NCI-H526 treated with DMSO at 0.1 percent for 48 hours (cell line): Measurements from ENCODE around the gene TMEFF1.
A peak's percentile ranks its signal among the peaks of the same experiment; 100 is the strongest.

Experiments used
- DNase-seq: peaks from one replicate; lab custom pipeline; 2025; lab: John Stamatoyannopoulos, UW

The TMEFF1 gene

GRCh38 chr9:100577776-100578448 lies 105.0 kb downstream of the TMEFF1 start, which contains the start of gene CAVIN4:
CAVIN4 (plus strand) TSS chr9:100578079; CDS start chr9:100578144, 65 bp downstream.
- no peak for DNase-seq

DNA sequence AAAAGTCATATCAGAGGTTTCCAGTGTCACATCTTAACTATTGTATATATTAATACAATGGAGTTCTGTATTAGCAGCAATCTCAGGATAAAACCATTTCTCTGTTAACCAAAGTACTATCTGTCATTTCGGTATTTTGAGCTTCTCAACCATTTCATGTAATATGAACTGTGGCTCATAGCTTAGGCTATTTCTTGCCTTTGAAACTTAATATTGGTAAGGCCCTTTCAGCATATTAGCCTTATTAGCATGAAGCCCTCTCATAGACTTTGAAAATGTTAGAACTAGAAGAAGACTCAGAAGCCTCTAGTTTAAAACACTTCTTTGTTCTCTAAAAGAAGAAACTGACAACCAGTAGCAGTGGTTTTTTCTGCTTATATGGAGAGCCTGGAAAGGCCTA lies 105.7 kb downstream of the TMEFF1 start:
- no peak for DNase-seq

DNA sequence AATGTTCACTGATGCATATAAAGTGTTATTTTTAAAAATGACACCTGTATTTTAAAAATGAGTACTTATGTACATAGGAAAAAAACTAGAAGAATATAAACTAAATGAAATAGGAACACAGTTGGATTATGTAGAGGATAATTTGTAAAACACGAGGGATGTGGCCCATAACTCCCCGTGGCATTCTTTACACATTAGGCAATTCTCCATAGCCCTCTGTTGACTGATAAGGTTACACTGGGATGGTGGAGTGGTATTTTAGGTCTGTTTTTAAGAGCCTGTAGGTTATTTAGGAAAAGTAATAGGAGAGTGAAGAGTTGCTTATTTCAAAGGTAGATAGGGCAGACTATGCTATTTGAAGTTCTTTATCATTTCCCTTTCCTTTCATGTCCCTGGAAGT lies 106.7 kb downstream of the TMEFF1 start:
- no peak for DNase-seq

DNA sequence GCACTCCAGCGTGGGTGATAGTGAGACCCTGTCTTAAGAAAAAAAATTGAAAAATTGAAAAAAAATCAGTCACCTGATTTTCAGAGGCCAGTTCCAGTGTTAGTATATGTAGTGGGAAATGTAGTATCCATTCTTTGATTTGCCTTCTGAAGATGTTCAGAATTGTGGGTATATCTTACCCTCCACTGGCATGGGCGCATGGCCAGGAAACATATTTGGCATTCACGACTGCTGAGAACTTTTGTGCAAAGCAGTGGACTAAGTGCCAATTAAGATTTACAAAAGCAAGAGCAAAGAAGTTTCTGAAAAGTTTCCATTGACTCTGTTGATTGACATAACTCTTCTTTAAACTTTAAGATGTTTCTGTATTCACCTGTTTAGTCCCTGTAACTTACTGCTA lies 107.3 kb downstream of the TMEFF1 start:
- no peak for DNase-seq

DNA sequence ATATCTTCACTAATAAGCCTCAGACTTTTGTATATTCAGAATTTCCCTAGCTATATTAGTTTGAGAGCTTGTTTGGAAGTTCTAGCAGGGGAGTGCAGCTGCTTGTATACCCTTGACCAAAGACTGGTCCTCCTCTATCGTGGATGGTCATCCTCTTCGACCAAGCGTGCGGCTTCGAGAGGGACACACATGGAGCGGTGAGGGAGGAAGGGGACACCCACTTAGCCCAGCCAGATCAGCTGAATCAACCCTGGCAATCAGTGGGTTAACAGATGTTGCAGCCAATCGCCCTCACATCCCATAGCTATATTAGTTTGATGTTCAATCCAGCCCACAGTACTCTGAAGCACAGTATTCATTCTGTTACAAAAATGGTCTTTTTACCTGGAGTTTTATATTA lies 108.1 kb downstream of the TMEFF1 start:
- DNase-seq: no peak

- DNase-seq: no peak
These were observed 108.7 kb downstream of the TMEFF1 start for GRCh38 chr9:100581661-100582060.

DNA sequence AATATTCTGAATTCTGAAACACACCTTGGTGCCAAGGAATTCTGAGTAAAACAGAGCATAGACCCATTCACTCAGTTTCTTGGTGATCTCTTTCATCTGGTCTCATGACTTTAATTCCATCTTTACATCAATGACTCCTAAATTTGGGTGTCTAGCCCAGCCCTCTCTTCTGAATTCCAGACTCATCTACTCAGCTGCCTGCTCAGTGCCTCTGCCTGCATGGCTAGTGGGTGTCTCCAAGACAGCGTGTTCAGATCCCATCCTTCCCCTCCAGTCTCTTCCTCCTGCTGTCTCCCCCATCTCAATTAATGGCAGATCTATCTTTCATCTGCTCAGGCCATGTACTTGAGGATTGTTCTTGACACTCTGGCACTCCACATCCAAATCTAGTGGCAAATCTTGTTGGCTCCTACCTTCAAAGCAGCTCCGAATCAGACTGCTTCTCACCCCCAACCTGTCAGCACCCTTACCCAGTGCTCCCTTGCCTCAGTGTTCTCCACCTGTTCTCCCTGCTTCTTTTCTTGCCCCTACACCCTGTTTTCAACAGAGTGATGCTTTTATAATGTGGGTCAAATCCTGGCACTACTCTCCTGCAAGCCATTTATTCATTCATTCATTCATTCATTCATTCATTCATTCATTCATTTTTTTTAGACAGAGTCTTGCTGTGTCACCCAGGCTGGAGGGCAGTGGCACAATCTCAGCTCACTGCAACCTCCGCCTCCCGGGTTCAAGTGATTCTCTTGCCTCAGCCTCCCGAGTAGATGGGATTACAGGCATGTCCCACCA lies 110.3 kb downstream of the TMEFF1 start:
- DNase-seq: no peak

GRCh38 chr9:100584951-100585350 lies 112.0 kb downstream of the TMEFF1 start:
- DNase-seq: no peak

DNA sequence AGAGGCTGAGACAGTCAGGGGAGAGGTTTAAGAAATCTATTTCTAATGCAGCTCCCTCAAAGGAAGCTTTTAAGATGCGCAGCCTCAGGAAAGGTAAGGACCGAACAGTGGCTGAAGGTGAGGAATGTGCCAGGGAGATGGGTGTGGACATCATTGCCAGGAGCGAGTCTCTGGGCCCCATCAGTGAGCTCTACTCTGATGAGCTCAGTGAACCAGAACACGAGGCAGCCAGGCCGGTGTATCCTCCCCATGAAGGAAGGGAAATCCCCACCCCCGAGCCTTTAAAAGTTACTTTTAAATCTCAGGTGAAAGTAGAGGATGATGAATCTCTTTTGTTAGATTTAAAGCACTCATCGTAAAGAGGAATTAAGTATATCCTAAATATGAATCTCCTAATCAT lies 113.1 kb downstream of the TMEFF1 start:
- no peak for DNase-seq

DNA sequence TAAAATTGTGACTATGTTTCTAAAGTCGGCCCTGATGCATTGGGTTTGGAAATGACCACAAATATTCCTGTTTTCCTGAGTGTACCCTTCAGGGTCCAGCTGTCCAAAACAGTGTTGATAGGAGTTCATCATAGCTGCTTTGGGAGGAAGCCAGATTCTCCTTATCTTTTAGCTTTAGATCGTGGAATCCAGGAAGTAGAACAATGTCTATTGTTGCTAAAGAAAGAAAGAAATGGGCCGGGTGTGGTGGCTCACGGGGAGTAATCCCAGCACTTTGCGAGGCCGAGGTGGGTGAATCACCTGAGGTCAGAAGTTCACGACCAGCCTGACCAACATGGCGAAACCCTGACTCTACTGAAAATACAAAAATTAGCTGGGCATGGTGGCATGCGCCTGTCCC lies 114.4 kb downstream of the TMEFF1 start:
- no peak for DNase-seq

GRCh38 chr9:100589582-100589981 lies 116.6 kb downstream of the TMEFF1 start:
- DNase-seq: no peak

DNA sequence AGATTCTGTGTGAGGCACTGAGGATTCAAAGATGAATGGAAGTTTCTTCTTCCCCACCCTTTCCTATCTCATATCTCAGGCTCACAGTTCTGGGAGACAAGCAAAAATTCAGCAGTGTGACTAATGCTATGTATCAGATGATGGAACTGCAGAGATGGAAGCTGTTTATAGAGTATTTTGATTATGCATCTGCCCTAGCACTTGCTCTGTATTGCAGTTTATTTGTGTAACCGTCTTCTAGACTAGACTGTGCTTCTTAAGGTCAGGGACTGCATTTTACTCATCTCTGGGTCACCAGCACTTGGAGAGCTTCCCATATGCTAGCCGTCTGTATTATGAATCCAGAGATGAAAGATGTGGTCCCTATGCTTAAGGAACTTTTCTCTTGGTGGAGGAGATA lies 117.5 kb downstream of the TMEFF1 start:
- DNase-seq: no peak

DNA sequence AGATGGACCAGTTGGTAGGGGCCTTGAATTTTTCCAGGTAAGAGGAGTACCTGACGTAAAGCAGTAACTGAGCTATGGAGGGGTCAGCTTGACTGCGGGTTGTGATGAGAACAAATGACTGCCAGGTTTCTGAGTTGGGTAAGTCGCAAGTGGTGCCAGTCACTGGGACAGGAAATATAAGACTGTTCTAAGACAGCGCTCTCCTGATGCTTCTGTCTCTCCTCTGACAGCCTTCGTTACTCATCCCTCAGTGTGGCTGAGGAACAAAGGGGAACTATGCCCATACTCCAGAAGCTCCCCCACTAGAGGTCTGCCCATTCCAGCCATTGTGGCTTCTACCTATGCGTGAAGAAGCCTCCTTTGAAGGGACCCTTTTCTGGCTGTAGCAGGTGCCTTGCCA lies 118.2 kb downstream of the TMEFF1 start:
- no peak for DNase-seq

GRCh38 chr9:100591639-100592412 lies 118.9 kb downstream of the TMEFF1 start:
- no peak for DNase-seq

GRCh38 chr9:100595391-100596199 lies 122.6 kb downstream of the TMEFF1 start:
- DNase-seq: peak; percentile 20

DNA sequence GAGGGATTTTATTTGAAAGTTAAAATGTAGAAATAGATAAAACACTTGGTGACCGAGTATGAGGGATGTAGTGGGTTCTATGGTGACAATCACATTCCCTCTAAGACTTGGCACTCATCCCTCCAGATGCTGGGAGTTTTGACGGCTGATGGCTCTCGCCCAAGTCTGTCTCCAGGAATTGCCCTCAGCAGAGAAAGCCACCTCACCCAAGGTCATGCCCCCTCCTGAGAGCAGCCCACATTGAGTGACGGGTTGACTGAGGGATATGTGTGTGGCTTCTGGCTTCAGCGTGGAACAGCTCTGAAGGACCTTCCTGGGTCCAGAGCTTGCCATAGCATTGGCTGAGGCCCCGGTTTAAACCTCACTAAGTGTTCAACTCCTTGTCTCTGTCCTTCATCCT lies 124.3 kb downstream of the TMEFF1 start:
- no peak for DNase-seq

- peak; percentile 77 for DNase-seq
These were observed 125.7 kb downstream of the TMEFF1 start for GRCh38 chr9:100598641-100599145.

DNA sequence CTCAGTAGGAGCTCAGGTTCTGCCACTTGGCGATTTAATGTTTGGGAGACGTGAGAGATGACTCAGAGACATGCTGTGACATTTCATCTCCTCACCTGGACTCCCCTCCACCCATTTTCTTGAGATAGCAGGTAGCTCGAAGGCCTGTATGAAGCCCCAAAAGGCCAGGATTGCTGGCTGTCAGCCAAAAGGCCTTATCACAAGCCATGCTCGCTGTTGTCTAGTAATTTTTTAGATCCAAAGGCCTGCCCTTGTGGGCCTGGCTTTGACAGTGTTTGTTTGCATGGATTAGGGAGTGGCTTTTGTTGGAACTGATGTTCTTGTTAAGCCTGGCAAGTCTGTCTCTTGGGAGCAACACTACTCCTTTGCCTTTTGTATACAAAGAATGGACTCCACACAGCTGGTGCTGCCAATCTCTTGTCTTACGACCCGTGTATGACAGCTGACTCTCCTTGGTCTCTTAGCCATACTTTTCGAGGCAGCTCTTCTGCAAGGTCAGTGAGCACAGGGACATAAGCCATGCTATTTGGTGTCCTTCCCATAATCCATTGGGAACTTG lies 127.7 kb downstream of the TMEFF1 start:
- no peak for DNase-seq

DNA sequence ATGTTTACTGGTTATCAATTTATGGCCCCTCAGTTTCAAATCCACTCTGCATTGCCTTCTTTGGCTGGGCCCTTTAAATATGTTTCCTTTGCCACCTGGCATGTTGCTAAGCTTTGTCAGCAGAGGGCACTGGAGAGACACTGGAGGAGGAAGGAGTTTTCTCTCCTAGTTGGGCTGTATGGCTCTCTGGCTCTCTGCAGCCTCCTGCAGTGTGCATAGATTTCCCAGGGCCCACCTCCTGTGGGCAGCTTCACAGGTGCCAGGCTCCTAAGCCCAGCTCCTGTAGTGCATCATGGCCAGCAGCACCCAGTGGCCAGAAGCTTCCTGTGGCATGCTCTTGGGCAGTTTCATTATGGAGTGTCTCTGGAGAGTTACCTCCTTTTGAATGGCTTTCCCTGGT lies 128.3 kb downstream of the TMEFF1 start:
- peak; percentile 54 for DNase-seq

GRCh38 chr9:100602342-100602801 lies 129.4 kb downstream of the TMEFF1 start:
- peak; percentile 39 for DNase-seq

- no peak for DNase-seq
These were observed 132.5 kb downstream of the TMEFF1 start for GRCh38 chr9:100605405-100605804.
